OCI-LY7 (cell line): ENCODE data around the gene DMD. TPM values are rescaled to one million over a fixed set of nuclear protein-coding genes. Genes with fewer than 3 reads are reported as not detected.

Source experiments
- BruUV-seq: library from RNA; stranded (reverse); fragments of 400-500 nt; replicated peaks from 2 replicates; lab custom pipeline; 2021; lab: Mats Ljungman, UMichigan
- CTCF ChIA-PET: fragments of 300-600 bp; sonication (Branson Sonifier 250); formaldehyde crosslinking; loops from one replicate; lab custom pipeline; 2022; ENCODE audit warnings: antibody characterized with exemption; ENCODE audit not compliant: unreplicated experiment; lab: Charles Lee
- POLR2A ChIA-PET: fragments of 300-600 bp; sonication (Branson Sonifier 250); formaldehyde crosslinking; loops from one replicate; lab custom pipeline; 2022; ENCODE audit warnings: antibody characterized with exemption; lab: Charles Lee
- DNase-seq: peaks from one replicate; pipeline ENCODE4 v3.0.0-alpha.2; 2015; ENCODE audit warnings: low spot score
- H2AFZ ChIP-seq: fragments of 200-600 bp; sonication (generic), shearing (Covaris generic); 2 replicates; pipeline ENCODE4 v1.6.1; 2014; ENCODE audit warnings: mild to moderate bottlenecking, antibody characterized with exemption, low read length, moderate library complexity
- H3K27ac ChIP-seq: fragments of 200-600 bp; sonication (generic); 2 replicates; pipeline ENCODE4 v1.5.1; 2014; ENCODE audit warnings: mixed run types, low read depth, mild to moderate bottlenecking, moderate library complexity, low read length, inconsistent platforms; ENCODE audit not compliant: poor library complexity, severe bottlenecking
- H3K36me3 ChIP-seq: fragments of 200-600 bp; sonication (generic); 2 replicates; pipeline ENCODE4 v1.6.1; 2014; ENCODE audit warnings: mild to moderate bottlenecking, antibody characterized with exemption, low read length, moderate library complexity, mixed read lengths; ENCODE audit not compliant: insufficient read depth
- H3K4me1 ChIP-seq: fragments of 200-600 bp; sonication (generic); 2 replicates; pipeline ENCODE4 v1.5.1; 2014; ENCODE audit warnings: mild to moderate bottlenecking, low read length; ENCODE audit not compliant: insufficient read depth, poor library complexity, severe bottlenecking
- H3K4me2 ChIP-seq: fragments of 200-600 bp; sonication (generic); 2 replicates; pipeline ENCODE4 v1.6.1; 2014; ENCODE audit warnings: mild to moderate bottlenecking, low read length
- H3K4me3 ChIP-seq: fragments of 200-600 bp; sonication (generic); 2 replicates; pipeline ENCODE4 v1.5.1; 2014; ENCODE audit warnings: mild to moderate bottlenecking, low read depth, low read length; ENCODE audit not compliant: poor library complexity, severe bottlenecking
- H3K79me2 ChIP-seq: fragments of 200-600 bp; sonication (generic); 2 replicates; pipeline ENCODE4 v1.6.1; 2016; ENCODE audit warnings: low read depth, mild to moderate bottlenecking, low read length, moderate library complexity, mixed read lengths; ENCODE audit not compliant: insufficient read depth
- H3K9me2 ChIP-seq: fragments of 200-600 bp; sonication (generic); 2 replicates; pipeline ENCODE4 v1.6.1; 2016; ENCODE audit warnings: mild to moderate bottlenecking, low read length, mixed read lengths; ENCODE audit not compliant: insufficient read depth
- H3K9me3 ChIP-seq: fragments of 200-600 bp; sonication (generic); 2 replicates; pipeline ENCODE4 v1.6.1; 2014; ENCODE audit warnings: mild to moderate bottlenecking, mixed run types, low read length, mixed read lengths
- H4K20me1 ChIP-seq: fragments of 200-600 bp; sonication (generic); 2 replicates; pipeline ENCODE4 v1.6.1; 2014; ENCODE audit warnings: mild to moderate bottlenecking, antibody characterized with exemption, low read length, moderate library complexity, mixed read lengths; ENCODE audit not compliant: insufficient read depth
- EZH2phosphoT487 ChIP-seq: fragments of 200-600 bp; sonication (generic); IDR thresholded peaks from 2 replicates; pipeline ENCODE4 v1.6.1; 2018; ENCODE audit warnings: low read depth, borderline replicate concordance, mild to moderate bottlenecking, mixed run types, antibody characterized with exemption, low read length, moderate library complexity, mixed read lengths
- intact Hi-C: fragments of 100-400 bp; cut with micrococcal nuclease; formaldehyde crosslinking; loops from one replicate; pipeline ENCODE4 v1.10.0; 2022; ENCODE audit not compliant: unreplicated experiment
- total RNA-seq, 2 experiments: library from RNA; depleted of rRNA in 1 of 2; stranded (reverse); fragments of >200 nt in 1 of 2; shearing (Covaris generic) in 1 of 2; gene quantifications; 2 replicates each; pipeline ENCODE4 v1.2.3, GENCODE V29; 2014 to 2022
- TF ChIP-seq, protein P1 (sequence below): fragments of 200-600 bp; sonication (generic); conservative IDR thresholded peaks from 2 replicates; pipeline ENCODE4 v1.5.1; 2014; ENCODE audit warnings: mild to moderate bottlenecking, antibody characterized with exemption, low read length, moderate library complexity, mixed read lengths

Gene DMD
- total RNA-seq, 2 experiments from 2014 or later, result 20.5 to 61.4 TPM

DNA sequence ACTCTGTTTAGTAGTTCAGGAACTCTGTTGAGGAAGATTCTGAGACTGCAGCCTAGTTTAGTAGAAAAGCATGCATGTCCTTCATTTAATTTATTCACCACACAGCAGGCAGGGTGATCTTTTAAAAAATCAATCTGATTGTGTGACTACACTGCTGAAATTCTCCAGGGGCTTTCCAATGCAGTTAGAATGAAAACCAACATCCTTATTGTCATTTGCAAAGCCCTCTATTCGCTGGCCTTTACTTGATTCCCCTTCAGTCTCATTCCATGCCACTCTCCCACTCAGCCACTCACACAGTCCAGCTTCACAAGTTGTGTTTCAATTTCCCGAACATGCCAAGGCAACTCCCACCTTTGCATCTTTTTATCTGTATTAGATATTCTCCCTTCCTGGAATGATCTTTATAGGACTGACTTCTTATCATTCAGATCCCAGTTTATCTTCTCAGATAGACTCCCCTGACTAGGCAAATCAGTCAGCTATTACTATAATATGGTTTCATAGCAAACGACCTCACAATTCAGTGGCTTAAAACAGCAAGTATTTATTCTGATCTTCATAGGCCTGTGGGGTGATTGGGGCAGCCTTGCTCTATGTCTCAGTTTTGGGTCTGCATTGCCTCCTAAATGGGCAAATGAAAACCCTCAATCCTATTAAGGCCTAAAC is 2118.2 kb downstream of the DMD start:
- CTCF ChIA-PET, result no interaction called here
- Histone ChIP-seq H4K20me1 (no peaks in the 10 kb centered on the region), H3K9me3 (no peaks in the 10 kb centered on the region), H3K79me2 (no peaks in the 10 kb centered on the region), H3K9me2 (no peaks in the 10 kb centered on the region), H3K27ac (no peak overlapping the region), H3K4me3 (no peak overlapping the region), H3K36me3 (no peaks in the 10 kb centered on the region), H3K4me2 (no peak overlapping the region), H2AFZ (no peak overlapping the region), H3K4me1 (no peaks in the 10 kb centered on the region)
- POLR2A ChIA-PET, result no interaction called here
- DNase-seq, result no peak
- TF ChIP-seq EZH2phosphoT487, result no peak
- TF ChIP-seq, protein P1, sequence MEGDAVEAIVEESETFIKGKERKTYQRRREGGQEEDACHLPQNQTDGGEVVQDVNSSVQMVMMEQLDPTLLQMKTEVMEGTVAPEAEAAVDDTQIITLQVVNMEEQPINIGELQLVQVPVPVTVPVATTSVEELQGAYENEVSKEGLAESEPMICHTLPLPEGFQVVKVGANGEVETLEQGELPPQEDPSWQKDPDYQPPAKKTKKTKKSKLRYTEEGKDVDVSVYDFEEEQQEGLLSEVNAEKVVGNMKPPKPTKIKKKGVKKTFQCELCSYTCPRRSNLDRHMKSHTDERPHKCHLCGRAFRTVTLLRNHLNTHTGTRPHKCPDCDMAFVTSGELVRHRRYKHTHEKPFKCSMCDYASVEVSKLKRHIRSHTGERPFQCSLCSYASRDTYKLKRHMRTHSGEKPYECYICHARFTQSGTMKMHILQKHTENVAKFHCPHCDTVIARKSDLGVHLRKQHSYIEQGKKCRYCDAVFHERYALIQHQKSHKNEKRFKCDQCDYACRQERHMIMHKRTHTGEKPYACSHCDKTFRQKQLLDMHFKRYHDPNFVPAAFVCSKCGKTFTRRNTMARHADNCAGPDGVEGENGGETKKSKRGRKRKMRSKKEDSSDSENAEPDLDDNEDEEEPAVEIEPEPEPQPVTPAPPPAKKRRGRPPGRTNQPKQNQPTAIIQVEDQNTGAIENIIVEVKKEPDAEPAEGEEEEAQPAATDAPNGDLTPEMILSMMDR, result no peak
- intact Hi-C loops, result no loop called here
- no TSS peak for BruUV-seq

DNA sequence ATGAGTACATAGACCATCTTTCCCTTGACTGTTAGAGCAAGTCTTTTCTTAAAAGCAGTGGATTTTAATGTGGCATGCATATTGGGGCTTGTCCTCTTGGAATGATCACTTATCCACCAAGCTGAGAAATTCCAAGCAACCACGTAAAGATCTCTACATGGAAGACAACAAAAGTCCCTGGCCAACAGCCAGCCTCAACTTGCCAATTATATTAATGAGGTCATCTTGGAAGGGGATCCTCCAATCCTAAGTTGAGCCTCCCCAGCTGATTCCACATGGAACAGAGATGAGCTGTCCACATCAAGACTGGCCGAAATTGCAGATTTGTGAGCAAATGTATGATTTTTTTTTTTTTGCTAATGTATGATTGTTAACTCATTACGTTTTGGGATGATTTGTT is 2118.9 kb downstream of the DMD start:
- no peaks in the 10 kb centered on the region for H3K36me3 ChIP-seq
- no peak for TF ChIP-seq EZH2phosphoT487
- TF ChIP-seq, protein P1, result no peak
- POLR2A ChIA-PET, result interaction anchor here (0.6 kb wide), 1 partner anchor 22 kb away, joined by 4 read pairs; no protein-coding TSS in a partner anchor
- no peak overlapping the region for H2AFZ ChIP-seq
- H3K9me2 ChIP-seq, result no peaks in the 10 kb centered on the region
- H4K20me1 ChIP-seq, result no peaks in the 10 kb centered on the region
- no peak for DNase-seq
- no peak overlapping the region for H3K27ac ChIP-seq
- CTCF ChIA-PET, result no interaction called here
- intact Hi-C loops, result no loop called here
- no peaks in the 10 kb centered on the region for H3K79me2 ChIP-seq
- H3K4me3 ChIP-seq, result no peak overlapping the region
- H3K4me1 ChIP-seq, result no peaks in the 10 kb centered on the region
- H3K9me3 ChIP-seq, result no peaks in the 10 kb centered on the region
- BruUV-seq, result no TSS peak
- H3K4me2 ChIP-seq, result no peak overlapping the region

DNA sequence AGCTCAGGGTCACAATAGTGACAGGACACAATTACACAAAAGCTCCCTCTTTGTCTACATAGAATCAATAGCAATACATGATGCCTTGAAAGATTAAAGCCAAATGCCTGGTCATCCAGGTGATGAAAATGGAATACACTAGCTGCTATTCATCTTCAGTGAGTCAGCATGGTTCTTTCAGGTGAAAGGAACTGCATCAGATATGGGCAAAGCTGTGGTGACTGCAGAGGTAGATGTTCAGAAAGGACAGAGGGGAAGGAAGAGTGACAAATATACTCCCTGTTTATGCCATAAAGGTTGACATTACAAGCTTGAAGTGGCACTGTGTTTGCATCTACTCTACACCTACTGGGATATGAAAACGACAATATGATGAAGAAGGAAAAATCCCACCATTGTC is 2119.5 kb downstream of the DMD start:
- Histone ChIP-seq H3K27ac (no peak overlapping the region), H2AFZ (no peak overlapping the region), H3K9me3 (no peaks in the 10 kb centered on the region), H3K4me1 (no peaks in the 10 kb centered on the region), H3K36me3 (no peaks in the 10 kb centered on the region), H3K4me3 (no peak overlapping the region), H3K9me2 (no peaks in the 10 kb centered on the region), H3K4me2 (no peak overlapping the region), H3K79me2 (no peaks in the 10 kb centered on the region), H4K20me1 (no peaks in the 10 kb centered on the region)
- intact Hi-C loops, result no loop called here
- BruUV-seq, result no TSS peak
- CTCF ChIA-PET, result no interaction called here
- DNase-seq, result no peak
- POLR2A ChIA-PET, result interaction anchor here (0.5 to 0.9 kb wide), 3 partner anchors 9 to 23 kb away, joined by 4 to 5 read pairs (median 4); no protein-coding TSS in a partner anchor
- no peak for TF ChIP-seq EZH2phosphoT487
- TF ChIP-seq, protein P1, result no peak
